ENCODE measurements around the gene BTNL3. TPM values are rescaled to one million over a fixed set of nuclear protein-coding genes. Genes with fewer than 3 reads are reported as not detected.

Gene BTNL3
- total RNA-seq, 1 experiment from 2014 or later, result not detected

DNA sequence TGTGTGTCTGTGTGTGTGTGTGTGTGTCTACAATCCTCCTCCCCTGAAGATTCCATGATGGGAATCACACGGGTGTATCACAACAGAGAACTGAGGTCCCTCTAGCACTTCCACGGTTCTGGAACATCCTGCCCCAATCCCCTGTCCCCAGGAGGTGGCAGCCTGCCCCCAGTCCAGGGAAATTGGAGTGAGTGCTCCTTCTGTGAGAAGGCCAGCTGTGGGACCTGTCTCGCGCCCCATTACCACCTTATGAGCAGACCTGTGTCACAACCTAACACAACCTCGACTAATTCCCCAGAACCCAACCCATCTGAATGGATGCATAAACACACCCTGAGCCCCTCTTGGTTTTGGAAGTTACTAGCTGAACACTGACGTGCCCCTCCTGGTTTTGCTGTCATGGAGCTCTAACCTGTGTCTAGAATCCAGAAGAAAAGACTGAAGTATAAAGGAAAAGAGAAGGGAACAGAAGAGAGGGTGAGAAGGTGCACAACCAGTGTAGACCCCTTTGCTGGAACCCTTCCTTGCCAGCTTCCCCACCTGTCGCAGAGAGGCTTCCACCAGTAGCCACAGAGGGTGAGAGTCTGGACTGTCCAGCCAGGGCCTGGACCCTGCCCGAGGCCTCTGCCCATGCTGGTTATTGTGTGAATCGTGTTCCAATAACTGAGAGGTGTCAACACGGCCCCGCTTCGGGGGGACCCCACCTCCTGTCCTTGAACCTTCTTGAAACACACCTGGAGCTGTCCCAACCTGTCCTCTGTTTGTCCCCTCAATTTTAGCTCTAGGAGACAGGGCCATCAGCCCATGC is 54.8 kb downstream of the BTNL3 start:
- H3K4me3 Mint-ChIP-seq, result no peak overlapping the region
- DNase-seq (ENCODE audit: low spot score), result no peak
- no peak overlapping the region for H3K27ac Mint-ChIP-seq
- TF ChIP-seq PRRX2 (CRISPR knock-in tag; IDR thresholded peaks at IDR 0.05) (no peak), TP53 (CRISPR knock-in tag; IDR thresholded peaks at IDR 0.05) (no peak), ZNF138 (CRISPR knock-in tag; conservative IDR thresholded peaks at IDR 0.05) (no peak)
- TF ChIP-seq, protein P1, sequence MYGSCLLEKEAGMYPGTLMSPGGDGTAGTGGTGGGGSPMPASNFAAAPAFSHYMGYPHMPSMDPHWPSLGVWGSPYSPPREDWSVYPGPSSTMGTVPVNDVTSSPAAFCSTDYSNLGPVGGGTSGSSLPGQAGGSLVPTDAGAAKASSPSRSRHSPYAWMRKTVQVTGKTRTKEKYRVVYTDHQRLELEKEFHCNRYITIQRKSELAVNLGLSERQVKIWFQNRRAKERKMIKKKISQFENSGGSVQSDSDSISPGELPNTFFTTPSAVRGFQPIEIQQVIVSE (CRISPR knock-in tag; IDR thresholded peaks at IDR 0.05; ENCODE audit: borderline replicate concordance), result no peak
- TF ChIP-seq, protein P2, sequence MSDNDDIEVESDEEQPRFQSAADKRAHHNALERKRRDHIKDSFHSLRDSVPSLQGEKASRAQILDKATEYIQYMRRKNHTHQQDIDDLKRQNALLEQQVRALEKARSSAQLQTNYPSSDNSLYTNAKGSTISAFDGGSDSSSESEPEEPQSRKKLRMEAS (CRISPR knock-in tag; IDR thresholded peaks at IDR 0.05), result no peak
- TF ChIP-seq, protein P3, sequence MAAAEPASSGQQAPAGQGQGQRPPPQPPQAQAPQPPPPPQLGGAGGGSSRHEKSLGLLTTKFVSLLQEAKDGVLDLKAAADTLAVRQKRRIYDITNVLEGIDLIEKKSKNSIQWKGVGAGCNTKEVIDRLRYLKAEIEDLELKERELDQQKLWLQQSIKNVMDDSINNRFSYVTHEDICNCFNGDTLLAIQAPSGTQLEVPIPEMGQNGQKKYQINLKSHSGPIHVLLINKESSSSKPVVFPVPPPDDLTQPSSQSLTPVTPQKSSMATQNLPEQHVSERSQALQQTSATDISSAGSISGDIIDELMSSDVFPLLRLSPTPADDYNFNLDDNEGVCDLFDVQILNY (CRISPR knock-in tag; IDR thresholded peaks at IDR 0.05), result no peak
- TF ChIP-seq, protein P4, sequence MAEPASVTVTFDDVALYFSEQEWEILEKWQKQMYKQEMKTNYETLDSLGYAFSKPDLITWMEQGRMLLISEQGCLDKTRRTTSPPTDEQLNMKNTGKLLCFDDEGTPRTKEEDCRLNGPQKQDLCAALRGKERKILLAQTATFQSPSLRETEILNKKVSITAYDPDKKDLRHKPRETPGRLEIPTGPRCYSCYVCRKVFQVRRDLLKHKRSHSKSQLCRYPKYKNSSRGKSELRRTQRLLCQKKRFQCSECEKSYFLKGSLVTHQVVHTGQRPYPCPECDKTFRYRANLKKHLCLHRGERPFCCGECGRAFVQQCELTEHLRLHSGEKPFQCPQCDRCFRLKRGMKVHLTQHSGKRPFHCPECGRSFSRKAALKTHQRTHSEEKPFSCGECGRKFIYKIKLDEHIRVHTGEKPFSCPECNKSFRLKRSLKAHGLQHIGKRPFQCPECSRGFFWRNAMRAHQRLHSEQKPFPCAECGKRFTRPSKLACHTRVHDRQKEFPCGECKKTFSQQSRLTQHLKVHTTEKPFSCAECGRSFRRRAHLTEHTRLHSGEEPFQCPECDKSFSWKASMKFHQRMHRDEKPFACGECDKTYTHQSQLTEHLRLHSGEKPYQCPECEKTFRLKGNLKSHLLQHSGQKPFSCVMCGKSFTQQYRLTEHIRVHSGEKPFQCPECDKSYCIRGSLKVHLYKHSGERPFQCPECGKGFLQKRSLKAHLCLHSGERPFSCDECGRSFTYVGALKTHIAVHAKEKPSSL (CRISPR knock-in tag; conservative IDR thresholded peaks at IDR 0.05), result no peak
- peak; percentile 55; the same call in 1 of the 2 replicates for ATAC-seq
- peaks cover 18% of the 10 kb centered on the region for H3K27me3 Mint-ChIP-seq (ENCODE audit: low read depth)
- POLR2A ChIA-PET, result interaction anchor here (0.8 kb wide), 1 partner anchor 108 kb away, joined by 3 read pairs; no protein-coding TSS in a partner anchor
- no peaks in the 10 kb centered on the region for H3K36me3 Mint-ChIP-seq
- CTCF ChIA-PET, result interaction anchor here (0.6 to 1.3 kb wide), 4 partner anchors 12 to 124 kb away, joined by 3 to 5 read pairs (median 4); no protein-coding TSS in a partner anchor
- no peaks in the 10 kb centered on the region for H3K9me3 Mint-ChIP-seq
- H3K4me1 Mint-ChIP-seq, result peaks cover 10% of the 10 kb centered on the region; the same call in 1 of the 2 replicates

DNA sequence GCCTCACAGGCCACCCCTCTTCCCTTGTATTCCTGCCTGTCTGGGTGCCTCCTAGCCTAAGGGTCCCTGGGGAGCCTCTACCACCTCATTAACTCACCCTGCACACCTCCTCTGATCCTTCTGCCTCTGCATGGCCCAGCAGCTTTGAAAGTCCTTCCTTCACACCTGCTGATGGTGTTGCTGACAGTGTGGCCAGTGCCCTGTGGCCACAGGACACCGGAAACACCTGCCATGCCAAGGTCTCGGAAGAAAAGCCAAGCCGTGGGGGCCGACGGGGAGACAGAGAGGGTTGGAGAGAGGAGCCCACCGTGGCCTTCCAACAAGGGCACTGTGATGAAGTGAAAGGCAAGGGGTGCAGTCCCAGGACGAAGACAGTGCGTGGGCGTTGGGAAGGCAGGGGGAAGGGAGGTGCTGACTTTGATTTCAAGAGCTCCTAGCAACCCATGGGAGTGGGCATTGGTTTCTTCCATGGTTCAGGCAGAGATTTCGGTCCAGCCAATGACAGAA is 55.5 kb downstream of the BTNL3 start:
- no peaks in the 10 kb centered on the region for H3K9me3 Mint-ChIP-seq
- H3K27me3 Mint-ChIP-seq (ENCODE audit: low read depth), result peaks cover 19% of the 10 kb centered on the region
- ATAC-seq, result no peak
- H3K36me3 Mint-ChIP-seq, result no peaks in the 10 kb centered on the region
- POLR2A ChIA-PET, result no interaction called here
- TF ChIP-seq NFYB (CRISPR knock-in tag; conservative IDR thresholded peaks at IDR 0.05; ENCODE audit: low read depth) (no peak), ZNF423 (CRISPR knock-in tag; IDR thresholded peaks at IDR 0.05) (no peak), SOX15 (CRISPR knock-in tag; IDR thresholded peaks at IDR 0.05) (no peak), CREM (CRISPR knock-in tag; IDR thresholded peaks at IDR 0.05) (no peak), FOXJ3 (CRISPR knock-in tag; IDR thresholded peaks at IDR 0.05; ENCODE audit: borderline replicate concordance) (no peak), ZNF671 (CRISPR knock-in tag; IDR thresholded peaks at IDR 0.05) (no peak), NR2C2 (CRISPR knock-in tag; IDR thresholded peaks at IDR 0.05) (no peak)
- TF ChIP-seq, protein P5, sequence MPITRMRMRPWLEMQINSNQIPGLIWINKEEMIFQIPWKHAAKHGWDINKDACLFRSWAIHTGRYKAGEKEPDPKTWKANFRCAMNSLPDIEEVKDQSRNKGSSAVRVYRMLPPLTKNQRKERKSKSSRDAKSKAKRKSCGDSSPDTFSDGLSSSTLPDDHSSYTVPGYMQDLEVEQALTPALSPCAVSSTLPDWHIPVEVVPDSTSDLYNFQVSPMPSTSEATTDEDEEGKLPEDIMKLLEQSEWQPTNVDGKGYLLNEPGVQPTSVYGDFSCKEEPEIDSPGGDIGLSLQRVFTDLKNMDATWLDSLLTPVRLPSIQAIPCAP (CRISPR knock-in tag; IDR thresholded peaks at IDR 0.05), result no peak
- TF ChIP-seq, protein P6, sequence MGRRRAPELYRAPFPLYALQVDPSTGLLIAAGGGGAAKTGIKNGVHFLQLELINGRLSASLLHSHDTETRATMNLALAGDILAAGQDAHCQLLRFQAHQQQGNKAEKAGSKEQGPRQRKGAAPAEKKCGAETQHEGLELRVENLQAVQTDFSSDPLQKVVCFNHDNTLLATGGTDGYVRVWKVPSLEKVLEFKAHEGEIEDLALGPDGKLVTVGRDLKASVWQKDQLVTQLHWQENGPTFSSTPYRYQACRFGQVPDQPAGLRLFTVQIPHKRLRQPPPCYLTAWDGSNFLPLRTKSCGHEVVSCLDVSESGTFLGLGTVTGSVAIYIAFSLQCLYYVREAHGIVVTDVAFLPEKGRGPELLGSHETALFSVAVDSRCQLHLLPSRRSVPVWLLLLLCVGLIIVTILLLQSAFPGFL (CRISPR knock-in tag; IDR thresholded peaks at IDR 0.05; ENCODE audit: borderline replicate concordance), result no peak
- TF ChIP-seq, protein P7, sequence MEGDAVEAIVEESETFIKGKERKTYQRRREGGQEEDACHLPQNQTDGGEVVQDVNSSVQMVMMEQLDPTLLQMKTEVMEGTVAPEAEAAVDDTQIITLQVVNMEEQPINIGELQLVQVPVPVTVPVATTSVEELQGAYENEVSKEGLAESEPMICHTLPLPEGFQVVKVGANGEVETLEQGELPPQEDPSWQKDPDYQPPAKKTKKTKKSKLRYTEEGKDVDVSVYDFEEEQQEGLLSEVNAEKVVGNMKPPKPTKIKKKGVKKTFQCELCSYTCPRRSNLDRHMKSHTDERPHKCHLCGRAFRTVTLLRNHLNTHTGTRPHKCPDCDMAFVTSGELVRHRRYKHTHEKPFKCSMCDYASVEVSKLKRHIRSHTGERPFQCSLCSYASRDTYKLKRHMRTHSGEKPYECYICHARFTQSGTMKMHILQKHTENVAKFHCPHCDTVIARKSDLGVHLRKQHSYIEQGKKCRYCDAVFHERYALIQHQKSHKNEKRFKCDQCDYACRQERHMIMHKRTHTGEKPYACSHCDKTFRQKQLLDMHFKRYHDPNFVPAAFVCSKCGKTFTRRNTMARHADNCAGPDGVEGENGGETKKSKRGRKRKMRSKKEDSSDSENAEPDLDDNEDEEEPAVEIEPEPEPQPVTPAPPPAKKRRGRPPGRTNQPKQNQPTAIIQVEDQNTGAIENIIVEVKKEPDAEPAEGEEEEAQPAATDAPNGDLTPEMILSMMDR (IDR thresholded peaks at IDR 0.05), result no peak
- CTCF ChIA-PET, result interaction anchor here (0.9 to 1.3 kb wide), 3 partner anchors 44 to 124 kb away, joined by 3 to 5 read pairs (median 5); no protein-coding TSS in a partner anchor
- H3K4me3 Mint-ChIP-seq, result no peak overlapping the region
- peaks cover 10% of the 10 kb centered on the region; the same call in 1 of the 2 replicates for H3K4me1 Mint-ChIP-seq
- no peak overlapping the region for H3K27ac Mint-ChIP-seq
- DNase-seq (ENCODE audit: low spot score), result no peak

Data from WTC11 (cell line).